ENCODE results near the gene RTKN2.

DNA sequence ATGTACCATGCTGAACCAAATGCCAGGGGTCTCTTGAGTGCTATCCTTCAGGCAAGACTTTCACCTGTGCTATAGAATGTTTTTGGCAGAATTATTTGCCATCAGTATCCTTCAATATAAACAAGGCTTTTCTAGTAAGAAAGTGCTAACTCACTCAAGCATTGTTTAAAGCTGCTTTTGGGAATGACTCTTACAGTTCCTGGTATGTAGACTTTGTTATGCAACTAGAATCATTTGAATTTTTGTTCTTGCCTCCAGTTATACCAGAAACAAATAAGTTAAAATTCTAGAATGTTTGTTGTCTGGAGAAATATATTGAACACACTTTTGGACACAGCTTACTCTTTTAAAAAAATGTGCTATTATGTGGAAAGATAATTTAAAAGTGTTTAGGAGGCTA is 39.5 kb upstream of the RTKN2 start:
- TF ChIP-seq, protein P1, sequence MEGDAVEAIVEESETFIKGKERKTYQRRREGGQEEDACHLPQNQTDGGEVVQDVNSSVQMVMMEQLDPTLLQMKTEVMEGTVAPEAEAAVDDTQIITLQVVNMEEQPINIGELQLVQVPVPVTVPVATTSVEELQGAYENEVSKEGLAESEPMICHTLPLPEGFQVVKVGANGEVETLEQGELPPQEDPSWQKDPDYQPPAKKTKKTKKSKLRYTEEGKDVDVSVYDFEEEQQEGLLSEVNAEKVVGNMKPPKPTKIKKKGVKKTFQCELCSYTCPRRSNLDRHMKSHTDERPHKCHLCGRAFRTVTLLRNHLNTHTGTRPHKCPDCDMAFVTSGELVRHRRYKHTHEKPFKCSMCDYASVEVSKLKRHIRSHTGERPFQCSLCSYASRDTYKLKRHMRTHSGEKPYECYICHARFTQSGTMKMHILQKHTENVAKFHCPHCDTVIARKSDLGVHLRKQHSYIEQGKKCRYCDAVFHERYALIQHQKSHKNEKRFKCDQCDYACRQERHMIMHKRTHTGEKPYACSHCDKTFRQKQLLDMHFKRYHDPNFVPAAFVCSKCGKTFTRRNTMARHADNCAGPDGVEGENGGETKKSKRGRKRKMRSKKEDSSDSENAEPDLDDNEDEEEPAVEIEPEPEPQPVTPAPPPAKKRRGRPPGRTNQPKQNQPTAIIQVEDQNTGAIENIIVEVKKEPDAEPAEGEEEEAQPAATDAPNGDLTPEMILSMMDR (IDR thresholded peaks at IDR 0.05): no peak
- TF ChIP-seq POLR2A (IDR thresholded peaks at IDR 0.05): no peak
